ENCODE measurements around the gene ZNF630. TPM values are rescaled to one million over a fixed set of nuclear protein-coding genes. Genes with fewer than 3 reads are reported as not detected.
A peak's percentile ranks its signal among the peaks of the same experiment; 100 is the strongest.
"Not testable (repeated sequence)": the region's sequence is repeated elsewhere in the genome, so short reads cannot be mapped to it uniquely, and the experiment has no call there.

The ZNF630 gene
- total RNA-seq, 2 experiments from 2014 or later, result 1.2 to 1.9 TPM

DNA sequence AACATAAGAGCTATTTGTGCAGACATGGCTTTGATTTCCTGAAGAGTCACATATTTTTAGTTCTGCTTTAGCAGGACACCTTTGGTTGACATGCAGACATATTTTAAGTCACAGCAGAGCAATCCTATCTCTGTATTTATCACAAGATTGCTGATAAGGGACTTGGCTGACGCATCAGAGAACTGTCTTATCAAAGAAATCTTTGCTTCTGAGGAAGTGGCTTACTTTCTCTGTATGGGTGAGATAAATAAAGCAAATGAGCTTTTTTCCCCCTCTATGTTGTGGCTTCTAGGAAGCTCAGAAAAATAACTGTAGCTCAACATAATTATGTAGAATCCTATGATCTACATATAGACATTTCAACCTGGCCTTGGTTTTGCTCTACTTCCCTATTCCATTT is 51.5 kb downstream of the ZNF630 start:
- H3K27me3 Mint-ChIP-seq; H3K9me3 ChIP-seq (ENCODE audit: control insufficient read depth in 1 of 2, insufficient read depth in 1 of 2, low read length in 2 of 2); POLR2A ChIA-PET; H3K27me3 ChIP-seq (ENCODE audit: control insufficient read depth in 1 of 2, insufficient read depth in 2 of 2, low read length in 2 of 2); H3K4me3 Mint-ChIP-seq; H3K4me3 ChIP-seq (ENCODE audit: low read length); H3K4me1 ChIP-seq (ENCODE audit: insufficient read depth, low read length); H3K27ac ChIP-seq (ENCODE audit: low read depth in 1 of 2, low read length in 2 of 2); CTCF ChIA-PET; H3K9me3 Mint-ChIP-seq; H3K36me3 Mint-ChIP-seq (ENCODE audit: low read depth); H3K36me3 ChIP-seq (ENCODE audit: insufficient read depth, low read length); DNase-seq; H3K27ac Mint-ChIP-seq: not testable (repeated sequence)
- H3K4me1 Mint-ChIP-seq (ENCODE audit: low read depth), result peaks cover 14% of the 10 kb centered on the region
- peak; percentile 67 for ATAC-seq (ENCODE audit: poor library complexity)
- intact Hi-C loops (cut with DNase I, micrococcal nuclease), result loop anchor here (5.0 to 10.0 kb wide), 6 partner anchors 125 to 828 kb away; partner anchors contain the start of genes ELK1 (in 2 of the 2), UBA1 (in 2 of the 2) and UXT (in 2 of the 2)

DNA sequence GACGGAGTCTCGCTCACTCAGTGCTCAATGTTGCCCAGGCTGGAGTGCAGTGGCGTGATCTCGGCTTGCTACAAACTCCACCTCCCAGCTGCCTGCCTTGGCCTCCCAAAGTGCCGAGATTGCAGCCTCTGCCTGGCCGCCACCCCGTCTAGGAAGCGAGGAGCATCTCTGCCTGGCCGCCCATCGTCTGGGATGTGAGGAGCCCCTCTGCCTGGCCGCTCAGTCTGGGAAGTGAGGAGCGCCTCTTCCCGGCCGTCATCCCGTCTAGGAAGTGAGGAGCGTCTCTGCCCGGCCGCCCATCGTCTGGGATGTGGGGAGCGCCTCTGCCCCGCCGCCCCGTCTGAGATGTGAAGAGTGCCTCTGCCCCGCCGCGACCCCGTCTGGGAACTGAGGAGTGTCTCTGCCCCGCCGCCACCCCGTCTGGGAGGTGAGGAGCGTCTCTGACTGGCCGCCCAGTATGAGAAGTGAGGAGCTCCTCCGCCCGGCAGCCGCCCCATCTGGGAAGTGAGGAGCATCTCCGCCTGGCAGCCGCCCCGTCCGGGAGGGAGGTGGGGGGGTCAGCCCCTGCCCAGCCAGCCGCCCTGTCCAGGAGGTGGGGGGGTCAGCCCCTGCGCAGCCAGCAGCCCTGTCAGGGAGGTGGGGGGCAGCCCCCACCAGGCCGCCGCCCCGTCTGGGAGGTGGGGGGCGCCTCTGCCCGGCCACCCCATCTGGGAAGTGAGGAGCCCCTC is 54.7 kb downstream of the ZNF630 start:
- DNase-seq; CTCF ChIA-PET; H3K36me3 Mint-ChIP-seq (ENCODE audit: low read depth); H3K4me1 Mint-ChIP-seq (ENCODE audit: low read depth); H3K27me3 ChIP-seq (ENCODE audit: control insufficient read depth in 1 of 2, insufficient read depth in 2 of 2, low read length in 2 of 2); H3K4me3 ChIP-seq (ENCODE audit: low read length); H3K36me3 ChIP-seq (ENCODE audit: insufficient read depth, low read length); H3K9me3 Mint-ChIP-seq; H3K27me3 Mint-ChIP-seq; H3K4me1 ChIP-seq (ENCODE audit: insufficient read depth, low read length); POLR2A ChIA-PET; H3K4me3 Mint-ChIP-seq; H3K27ac Mint-ChIP-seq; H3K27ac ChIP-seq (ENCODE audit: low read depth in 1 of 2, low read length in 2 of 2); ATAC-seq (ENCODE audit: poor library complexity); H3K9me3 ChIP-seq (ENCODE audit: control insufficient read depth in 1 of 2, insufficient read depth in 1 of 2, low read length in 2 of 2): not testable (repeated sequence)
- intact Hi-C loops (cut with DNase I, micrococcal nuclease), result loop anchor here in 1 of 2 experiments (10.0 kb wide), 1 partner anchor 128 kb away; no protein-coding TSS in a partner anchor

DNA sequence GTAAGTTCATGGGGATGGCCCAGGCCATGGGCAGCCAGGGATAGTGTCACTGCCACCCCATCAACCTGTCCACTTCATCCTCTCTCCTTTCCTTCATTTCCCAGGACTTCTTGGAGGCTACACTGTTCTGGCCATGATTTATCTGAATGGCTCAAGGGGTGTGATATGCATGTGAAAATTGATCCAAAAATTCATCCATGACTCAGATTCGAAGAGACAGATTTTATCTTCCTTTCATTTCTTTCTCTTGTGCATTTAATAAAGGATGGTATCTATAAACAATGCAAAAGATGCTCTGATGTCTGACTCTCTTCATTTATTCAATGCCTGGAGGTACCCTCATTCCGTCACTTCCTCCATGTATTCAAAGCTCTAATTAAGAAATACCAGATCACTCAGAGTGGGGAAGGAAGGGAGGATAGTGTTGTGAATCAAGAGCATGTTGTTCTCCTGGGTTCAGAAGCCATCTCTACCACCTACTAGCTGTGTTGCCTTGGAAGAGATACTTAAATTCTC is 61.9 kb downstream of the ZNF630 start:
- H3K4me1 ChIP-seq (ENCODE audit: insufficient read depth, low read length); ATAC-seq (ENCODE audit: poor library complexity); H3K36me3 Mint-ChIP-seq (ENCODE audit: low read depth); CTCF ChIA-PET; H3K9me3 Mint-ChIP-seq; POLR2A ChIA-PET; DNase-seq; H3K4me1 Mint-ChIP-seq (ENCODE audit: low read depth); intact Hi-C loops (cut with DNase I, micrococcal nuclease); H3K4me3 ChIP-seq (ENCODE audit: low read length); H3K27ac Mint-ChIP-seq; H3K9me3 ChIP-seq (ENCODE audit: control insufficient read depth in 1 of 2, insufficient read depth in 1 of 2, low read length in 2 of 2); H3K4me3 Mint-ChIP-seq; H3K27ac ChIP-seq (ENCODE audit: low read depth in 1 of 2, low read length in 2 of 2); H3K27me3 ChIP-seq (ENCODE audit: control insufficient read depth in 1 of 2, insufficient read depth in 2 of 2, low read length in 2 of 2); H3K27me3 Mint-ChIP-seq; H3K36me3 ChIP-seq (ENCODE audit: insufficient read depth, low read length): not testable (repeated sequence)

Other genes starting within 250 kb of the ZNF630 start
- gene ZNF81, start 234.7 kb downstream of the ZNF630 start, total RNA-seq, result 1 to 10 TPM; 5.1 to 5.7 TPM
- 1 to 10 TPM; 4.8 to 5.0 TPM for gene ZNF182, start 67.7 kb downstream of the ZNF630 start, total RNA-seq
- not detected for gene SPACA5, start 64.7 kb downstream of the ZNF630 start, total RNA-seq
- gene SPACA5B, start 59.0 kb upstream of the ZNF630 start, total RNA-seq, result not detected
- not detected for gene SSX5, start 125.2 kb upstream of the ZNF630 start, total RNA-seq
- not detected for gene SSX1, start 183.8 kb upstream of the ZNF630 start, total RNA-seq